GM11168 (cell line): ENCODE measurements around the gene LIPG.

Experiments
- in situ Hi-C: fragments of 300-500 bp; cut with MboI; formaldehyde crosslinking; loops from one replicate; pipeline ENCODE4 v1.12.0; 2022; ENCODE audit warnings: low sequenced_read_pairs; ENCODE audit not compliant: unreplicated experiment

The LIPG gene

DNA sequence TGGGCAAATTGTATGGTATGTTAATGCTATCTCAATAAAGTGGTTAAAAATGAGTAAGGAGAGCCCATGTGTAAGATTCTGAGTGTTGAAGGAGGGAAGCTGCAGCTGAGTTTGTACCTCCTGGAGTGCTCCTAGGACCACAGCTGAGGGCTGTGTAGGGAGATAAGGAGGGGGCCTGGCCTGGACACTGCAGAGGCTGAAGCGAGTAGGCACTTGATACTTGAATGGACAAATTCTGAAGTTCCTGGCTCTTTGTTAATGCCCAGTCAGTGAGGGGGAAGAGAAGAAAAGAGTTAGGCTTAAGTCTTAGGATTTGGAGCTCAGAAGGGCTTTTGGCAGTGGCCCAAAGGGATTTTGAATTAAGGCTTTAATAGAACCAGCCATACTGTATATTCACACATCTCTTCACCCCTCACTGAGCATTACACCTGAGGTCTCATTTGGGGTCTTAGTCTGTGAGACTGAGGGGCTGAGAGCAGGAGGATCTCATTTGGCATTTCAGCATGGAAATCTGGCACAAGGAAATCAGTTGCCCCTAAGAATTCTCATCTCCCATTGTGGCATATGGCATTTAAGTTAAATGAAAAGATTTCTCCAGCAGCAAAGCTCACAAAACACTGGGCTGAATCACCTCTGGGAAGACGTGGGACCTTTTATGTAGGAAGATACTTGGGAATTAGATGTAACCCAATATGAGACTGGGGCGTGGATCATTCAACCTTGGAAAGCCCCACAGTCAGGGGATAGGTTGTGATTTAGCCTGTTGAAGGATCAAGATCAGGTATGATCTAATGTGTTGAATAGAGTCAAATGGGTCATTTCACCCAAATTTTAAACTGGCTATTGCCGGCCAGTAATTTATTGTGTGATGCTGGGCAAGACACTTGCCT, 46.8 kb downstream of the LIPG start:
- in situ Hi-C loops: no loop called here

DNA sequence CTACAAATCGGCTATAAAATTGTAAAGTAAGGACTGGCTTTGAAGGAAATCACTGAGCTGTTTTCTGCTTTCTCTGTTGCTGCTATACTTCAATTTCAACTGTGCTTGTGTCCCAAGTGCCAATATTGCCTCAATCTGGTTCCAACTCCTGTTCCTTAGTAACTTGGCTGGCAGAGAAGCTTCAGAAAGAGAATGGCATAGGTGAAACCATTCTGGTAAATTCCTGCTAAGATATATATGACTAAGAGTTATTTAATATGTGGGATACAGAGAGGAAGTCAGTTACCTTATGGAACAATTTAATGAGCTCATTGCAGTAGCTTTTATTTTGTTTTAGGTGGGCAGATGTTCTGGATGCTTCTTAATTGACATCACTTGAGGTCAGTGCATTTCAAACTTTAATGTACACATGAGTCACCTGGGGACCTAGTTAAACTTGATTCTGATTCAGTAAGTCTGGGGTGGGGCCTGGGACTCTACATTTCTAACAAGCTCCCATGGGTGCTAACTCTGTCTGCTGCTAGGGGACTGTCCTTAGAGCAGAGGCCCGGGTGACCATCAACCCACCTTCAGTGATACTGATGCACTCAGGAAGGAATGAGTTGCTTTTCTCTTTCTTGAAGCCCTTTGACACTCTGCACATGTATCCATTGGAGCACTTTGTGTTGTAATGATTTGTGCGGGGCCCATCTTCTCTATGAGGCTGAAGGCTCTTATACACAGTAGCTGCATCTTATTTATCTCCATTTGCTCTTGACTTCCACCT, 47.6 kb downstream of the LIPG start:
- in situ Hi-C loops: no loop called here

DNA sequence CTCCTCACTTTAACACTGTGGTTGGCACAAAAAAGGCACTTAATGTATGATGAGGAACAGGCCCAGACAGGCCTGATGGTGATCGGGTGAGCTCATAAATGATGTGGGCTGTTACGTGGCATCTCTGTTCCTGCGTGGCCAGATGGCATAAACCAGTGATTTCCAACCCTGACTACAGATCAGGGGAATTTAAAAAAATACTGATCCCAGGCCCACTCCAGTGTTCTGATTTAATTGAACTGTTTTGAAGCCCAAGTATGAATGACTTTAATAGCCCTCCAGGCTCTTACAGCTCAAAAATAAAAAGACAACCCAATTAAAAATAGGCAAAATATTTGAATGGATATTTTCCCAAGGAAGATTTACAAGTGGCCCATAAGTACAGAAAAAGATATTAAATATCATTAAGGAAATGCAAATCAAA, 48.2 kb downstream of the LIPG start:
- in situ Hi-C loops: no loop called here

DNA sequence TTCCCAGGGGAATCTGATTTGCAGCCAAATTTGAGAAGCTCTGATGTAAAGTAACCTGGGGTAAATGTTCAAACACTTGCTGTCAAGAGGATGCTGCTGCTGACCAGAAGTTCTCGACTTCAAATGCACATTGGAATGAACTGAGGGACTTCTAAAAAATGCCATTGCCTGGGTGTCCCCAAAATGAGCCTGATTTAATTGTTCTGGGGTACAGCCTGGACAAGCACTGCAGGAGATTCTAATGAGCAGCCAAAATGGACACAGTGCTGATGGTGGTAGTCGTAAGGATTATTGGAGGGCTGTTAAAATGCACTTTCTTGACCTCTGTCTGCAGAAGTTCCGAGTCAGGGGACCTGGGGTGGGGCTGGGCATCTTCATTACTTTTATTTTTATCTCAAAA, 49.5 kb downstream of the LIPG start:
- in situ Hi-C loops: no loop called here

DNA sequence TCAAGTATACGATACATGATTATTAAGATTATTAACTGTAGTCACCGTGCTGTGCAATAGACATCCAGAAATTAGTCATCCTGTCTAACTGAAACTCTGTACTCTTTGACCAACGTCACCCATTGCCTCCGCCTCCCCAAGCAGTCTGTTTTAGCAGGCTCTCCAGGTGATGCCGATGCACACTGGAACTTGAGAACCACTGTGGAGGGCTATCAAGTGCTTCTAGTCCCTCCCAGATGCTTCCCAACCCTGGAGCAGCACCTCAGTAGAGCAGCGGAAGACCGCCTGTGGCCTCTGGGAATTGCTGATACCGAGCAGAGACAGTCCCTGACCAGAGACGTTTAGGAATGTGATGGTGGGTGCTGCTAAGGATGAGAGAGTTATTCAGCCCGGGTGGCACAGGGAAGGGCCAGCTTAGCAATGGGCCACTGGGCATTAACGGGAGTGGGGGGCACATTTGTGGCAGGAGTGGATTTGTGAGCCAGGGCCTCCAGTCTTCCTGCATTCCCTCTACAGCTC, 50.7 kb downstream of the LIPG start:
- in situ Hi-C loops: no loop called here

DNA sequence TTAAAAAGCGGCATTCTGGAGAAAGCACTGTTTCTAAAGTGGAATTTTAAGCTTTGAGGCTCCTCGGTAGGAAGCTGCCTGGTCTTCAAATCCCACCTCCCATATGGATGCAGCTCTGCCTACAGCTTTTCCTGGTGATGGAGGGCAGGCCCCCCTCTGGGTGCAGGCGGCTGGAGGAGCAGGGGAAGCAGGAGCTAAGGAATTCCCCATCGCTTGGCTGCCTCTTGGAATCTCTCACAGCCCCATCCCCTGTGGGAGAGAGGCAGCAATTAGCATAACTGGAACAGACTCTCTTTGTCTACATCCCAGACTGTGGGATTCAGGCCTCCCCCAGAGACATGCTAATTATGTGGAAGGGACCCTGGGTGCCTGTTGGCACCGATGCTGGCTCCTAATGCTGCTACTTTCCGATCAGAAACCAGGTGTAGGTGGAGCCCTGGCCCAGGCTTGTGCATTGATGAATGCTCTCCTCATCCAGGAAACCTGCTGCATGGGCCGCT, 51.3 kb downstream of the LIPG start:
- in situ Hi-C loops: no loop called here

DNA sequence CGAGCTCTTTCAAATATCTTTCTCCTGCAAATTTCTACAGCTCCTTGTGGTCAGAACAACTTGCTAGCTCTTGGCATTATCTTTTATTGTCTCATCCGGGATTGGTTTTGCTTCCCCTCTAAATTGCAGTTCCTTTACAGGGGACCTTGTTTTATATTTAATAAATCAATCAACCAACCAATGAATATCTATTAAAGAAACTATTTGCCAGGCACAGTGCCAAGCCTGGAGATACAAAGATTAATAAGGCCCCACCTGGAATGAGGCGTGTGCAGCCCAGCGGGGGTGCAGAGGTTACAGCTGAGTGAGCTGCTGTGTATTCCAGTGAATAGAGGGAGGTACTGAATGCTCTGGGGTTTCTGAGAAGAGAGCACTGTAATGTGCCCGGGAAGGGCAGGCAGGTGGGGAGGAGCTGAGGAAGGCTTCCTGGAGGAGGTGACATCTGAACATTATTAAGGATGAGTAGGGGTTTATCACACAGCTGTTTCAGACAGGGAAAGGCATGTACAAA, 51.8 kb downstream of the LIPG start:
- in situ Hi-C loops: no loop called here

DNA sequence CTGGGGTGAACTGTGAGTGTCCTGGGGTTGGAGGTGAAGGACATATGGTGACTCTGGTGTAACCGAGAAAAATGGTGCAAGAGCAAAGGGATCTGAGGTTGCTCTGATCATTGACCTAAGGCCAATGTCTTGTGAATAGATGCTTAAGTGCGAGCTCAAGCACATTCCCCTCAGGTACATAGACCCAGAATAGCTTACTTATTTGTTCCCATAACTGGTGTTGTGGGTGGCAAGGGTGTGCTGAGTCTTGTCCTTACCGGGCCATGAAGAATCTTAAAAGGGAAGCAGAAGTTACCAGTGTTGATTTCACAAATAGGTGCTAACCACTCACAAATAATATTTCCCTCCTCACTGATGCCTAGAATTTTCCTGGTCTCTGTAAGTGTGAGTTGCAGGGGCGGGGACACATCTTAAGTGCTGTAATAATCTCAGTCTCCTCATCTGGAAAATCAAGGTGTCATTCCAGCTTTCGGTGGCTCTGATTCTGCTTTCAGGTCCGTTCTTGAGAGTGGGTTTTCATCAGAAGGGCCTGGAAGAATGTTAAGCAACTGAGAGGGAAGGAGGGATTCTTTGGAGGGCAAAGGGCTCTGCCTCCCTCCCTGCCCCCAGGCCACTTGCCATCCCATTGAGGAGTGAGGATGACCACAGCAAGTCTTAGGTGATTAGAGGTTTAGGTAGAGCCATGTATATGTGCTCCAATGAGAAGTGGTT, 54.9 kb downstream of the LIPG start:
- in situ Hi-C loops: no loop called here

DNA sequence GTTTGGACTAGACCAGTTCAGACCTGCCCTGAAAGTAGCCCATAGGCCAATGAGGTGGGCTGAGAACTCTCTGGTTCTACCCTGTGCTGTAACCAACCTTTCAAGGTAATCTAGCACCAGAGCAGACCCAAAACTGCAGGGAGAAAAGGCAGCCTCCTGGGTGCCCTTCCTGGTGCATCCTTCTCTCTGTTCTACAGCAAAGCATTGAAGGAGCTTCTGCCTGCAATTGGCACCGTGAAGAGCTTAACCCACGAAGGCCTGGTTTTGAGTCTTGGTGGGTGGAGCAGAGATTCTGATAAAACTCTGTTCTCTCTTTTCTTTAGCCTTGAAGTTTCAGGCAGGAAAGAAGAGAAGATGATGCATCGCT, 55.5 kb downstream of the LIPG start:
- in situ Hi-C loops: no loop called here

DNA sequence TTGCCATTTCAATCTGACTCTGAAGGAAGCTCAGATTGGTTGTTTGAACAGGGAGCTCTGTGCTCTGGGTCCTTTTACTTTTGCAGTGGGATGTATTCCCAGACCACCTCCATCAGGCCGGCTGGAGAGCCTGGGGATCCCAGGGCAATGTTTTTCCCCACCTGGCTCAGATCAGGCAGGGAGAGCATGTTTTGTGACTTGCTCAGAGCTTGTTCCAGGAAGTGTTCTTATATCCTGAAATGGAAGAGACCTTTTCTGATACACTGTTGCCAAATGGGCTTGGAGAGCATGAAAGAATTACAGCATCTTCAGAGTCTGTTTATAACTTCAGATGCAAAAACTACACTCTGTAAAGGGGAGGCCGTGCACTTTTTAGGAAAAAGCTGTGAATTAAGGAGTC, 56.0 kb downstream of the LIPG start:
- in situ Hi-C loops: no loop called here

DNA sequence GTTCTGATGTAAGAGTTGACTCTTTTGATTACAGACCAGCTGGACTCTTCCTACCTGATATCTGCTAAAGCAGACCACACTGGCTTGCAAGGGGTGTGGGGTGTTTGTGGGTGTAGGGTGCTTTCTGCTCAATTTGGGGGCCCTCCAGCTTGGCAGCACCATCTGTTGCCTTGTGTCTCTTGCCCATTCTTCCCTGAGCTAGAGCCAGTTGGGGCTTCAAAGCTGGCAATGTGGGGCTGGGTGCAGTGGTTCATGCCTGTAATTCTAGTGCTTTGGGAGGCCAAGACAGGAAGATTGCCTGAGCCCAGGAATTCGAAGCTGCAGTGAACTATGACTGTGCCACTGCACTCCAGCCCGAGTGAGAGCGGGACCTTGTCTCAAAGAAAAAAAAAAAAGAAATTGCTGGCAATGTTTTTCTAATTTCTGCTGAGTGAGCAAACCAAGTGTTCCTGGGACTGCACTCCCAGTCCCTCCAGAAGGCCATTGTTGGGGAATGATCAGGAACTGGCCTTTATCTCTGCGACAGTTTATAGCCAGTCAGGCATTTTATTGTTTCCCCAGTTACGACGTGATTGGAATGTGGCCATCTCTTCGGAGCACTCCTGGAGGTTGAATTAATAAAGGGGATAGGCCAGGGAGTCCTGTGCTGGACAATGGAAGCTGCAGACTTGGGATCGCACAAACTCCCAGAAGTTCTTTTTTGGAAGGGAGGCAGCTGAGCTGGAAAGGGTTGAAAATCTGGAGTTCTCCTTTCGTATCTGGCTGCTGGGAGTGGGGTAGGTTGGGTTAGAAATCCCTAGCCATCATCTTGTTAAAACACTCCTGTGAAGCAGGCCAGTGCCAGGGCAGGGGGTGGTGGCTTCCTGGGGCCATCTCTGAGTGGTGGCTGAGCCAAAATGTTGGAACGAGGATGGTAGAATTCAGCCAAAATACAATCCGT, 57.2 kb downstream of the LIPG start:
- in situ Hi-C loops: no loop called here

DNA sequence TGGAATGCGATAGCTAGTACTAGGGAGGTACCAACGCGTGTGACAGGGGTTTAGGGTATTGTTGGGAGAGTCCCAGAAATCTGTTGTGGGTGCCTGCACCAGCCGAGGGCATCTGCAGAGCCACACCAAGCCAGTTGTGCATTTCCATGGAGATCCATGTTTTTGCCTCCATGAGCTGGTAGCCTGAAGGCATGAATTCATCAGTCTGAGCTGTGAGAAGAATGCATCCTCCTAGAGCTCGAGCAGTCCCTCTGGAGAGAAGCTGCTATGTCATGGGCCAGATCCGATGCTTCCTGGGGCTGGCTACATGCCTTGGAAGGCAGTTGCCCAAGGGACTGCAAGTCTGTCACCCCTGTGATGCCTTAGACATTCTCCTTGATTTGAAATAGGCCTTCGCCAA, 57.9 kb downstream of the LIPG start:
- in situ Hi-C loops: no loop called here

DNA sequence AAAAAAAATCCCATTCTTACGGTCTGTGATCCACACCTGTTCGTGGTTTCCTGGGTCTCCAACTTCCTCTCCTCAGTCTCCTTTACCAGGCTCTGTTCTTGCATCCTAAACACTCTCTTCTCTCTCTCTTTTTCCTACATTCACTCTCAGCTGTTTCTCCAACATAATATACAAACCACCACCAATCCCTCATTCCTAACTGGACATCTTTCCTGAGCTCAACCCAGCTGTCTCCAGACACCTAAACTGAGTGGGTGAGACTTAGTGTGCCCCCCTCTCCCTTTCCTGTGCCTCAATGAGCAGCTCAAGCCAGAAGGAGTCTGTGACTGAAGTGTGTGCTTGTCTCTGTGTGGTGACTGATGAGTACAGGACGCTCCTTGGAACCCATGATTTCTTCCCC, 59.4 kb downstream of the LIPG start:
- in situ Hi-C loops: no loop called here

DNA sequence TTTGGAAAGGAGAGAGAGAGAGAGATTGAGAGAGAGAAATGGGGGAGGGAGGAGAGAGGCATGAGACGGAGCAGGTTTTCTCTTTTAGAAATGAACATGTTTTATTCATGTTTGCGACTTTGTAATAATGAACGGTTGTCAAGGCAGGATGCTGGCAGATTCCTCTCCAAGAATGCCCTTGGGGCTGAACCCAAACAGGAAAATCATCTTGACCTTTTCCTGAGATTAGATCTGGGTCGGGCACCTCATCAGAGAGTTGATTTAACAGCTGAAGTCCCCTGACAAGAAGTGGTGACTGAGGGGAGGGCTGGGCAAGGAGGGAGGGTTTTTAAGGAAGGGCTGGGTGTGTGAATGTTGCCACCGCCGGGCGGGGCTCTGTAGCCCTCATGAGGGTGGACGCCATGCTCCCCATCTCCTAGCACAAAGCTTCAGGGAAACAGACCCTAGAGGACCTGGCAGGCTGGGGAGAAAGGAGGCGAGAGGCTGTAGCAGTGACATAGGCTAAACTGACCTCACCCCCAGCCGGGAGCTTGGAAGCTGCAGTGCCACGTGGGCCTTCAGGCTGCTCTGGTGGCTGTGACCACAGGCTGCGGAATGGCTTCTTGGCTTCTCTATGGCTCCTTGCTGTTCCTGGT, 60.0 kb downstream of the LIPG start:
- in situ Hi-C loops: no loop called here

DNA sequence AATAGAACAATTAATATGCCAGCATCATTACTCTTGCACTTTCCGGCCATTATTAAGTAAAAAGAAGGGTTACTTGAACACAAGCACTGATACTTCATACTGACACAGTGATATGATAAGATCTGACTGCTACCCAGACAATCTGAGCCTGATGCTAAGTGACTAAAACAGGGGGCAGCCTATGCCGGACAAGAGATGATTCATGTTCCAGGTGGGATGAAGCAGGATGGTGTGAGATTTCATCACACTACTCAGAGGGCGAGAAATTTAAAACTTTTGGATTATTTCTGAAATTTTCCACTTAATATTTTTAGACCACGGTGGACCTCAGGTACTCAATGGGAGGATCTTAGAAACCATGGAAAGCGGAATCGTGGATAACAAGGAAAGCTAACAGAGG, 61.7 kb downstream of the LIPG start:
- in situ Hi-C loops: no loop called here

DNA sequence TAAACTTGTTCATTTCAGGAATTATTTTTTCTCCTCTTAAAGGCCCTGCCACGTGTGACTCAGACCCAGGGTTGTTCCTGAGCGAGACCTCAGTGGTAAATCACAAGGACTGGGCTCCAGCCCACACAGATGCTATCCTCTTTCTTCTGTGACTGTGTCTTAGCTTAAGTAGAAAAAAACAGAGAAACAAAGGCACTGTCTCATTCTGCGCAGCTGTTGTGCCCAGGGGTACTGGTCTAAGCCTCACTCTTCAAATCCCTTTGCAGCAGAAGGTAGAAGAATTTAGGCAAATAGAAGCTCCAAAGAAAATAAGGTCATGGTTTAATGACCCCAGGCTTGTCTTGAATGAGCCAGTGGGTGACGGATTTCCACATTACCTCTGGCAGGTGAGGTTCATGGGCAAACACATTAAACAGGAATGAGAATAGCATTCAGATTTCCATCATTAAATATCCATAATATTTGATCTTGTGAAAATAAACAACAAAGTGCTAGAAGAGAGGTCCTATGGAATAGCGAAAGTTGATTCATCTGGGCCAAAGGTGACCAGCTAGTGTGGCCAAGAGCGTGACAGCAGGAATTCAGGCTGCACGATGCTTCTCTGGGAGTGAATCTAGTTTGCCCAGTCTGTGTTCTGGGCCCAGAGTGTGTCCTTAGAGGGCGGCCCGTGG, 63.3 kb downstream of the LIPG start:
- in situ Hi-C loops: no loop called here

DNA sequence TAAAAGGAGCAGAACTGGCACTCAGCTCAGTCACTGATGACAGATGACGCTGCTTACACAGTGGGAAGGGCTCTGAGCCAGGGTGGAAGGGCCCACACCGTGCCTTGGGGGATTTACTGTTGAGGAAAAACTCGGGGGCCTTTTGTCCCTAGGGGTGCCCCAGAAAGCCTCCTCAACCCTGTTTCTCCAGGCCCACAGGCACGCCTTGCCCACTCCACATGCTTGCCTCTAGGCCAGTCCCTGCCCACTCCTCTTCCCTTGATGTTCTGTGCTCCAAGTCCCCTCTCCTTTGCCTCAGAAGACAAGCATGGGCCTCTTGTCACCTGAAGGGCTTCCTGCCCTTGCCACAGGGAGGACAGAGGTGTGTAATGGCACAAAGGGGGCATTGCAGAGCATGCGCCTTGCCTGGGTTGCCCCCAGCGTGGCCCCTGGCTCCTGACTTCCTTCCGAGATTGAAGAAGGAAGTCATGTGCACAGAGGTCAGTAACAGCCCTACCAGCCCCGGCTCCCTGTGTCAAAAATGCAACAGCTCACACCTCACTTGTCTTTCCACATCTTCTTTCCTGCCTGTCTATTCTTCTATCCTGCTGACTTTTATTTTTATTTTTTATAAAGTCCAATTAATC, 65.1 kb downstream of the LIPG start:
- in situ Hi-C loops: no loop called here

DNA sequence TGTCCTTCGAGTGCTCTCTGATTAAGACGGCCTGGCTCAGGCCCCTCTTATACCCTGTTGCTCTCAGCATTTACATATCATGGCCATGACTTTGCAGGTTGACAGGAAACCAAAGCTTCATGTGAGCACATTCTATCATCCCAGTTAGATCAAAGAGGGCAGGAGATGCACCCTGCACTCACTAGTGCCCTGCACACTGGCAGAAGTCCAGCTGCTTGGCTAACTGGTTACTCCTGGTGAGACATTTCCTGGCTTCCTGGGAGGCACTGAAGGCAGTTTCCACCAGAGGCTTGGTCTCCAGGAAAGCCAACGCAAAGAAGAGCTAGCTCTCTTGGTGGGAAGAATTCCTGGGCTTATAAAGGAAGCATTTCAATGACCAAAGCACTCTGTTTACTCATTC, 66.3 kb downstream of the LIPG start:
- in situ Hi-C loops: no loop called here
